SU-DHL-6 (cell line): ENCODE results near the gene KCNN1.

Source experiments
- H2AFZ ChIP-seq: fragments of 200-600 bp; sonication (generic); 2 replicates; pipeline ENCODE4 v1.6.1; 2014; ENCODE audit warnings: low read depth, mild to moderate bottlenecking, moderate library complexity, mixed read lengths, antibody characterized with exemption, low read length; ENCODE audit not compliant: severe bottlenecking
- H3F3A ChIP-seq: fragments of 200-600 bp; shearing (Covaris generic); 2 replicates; pipeline ENCODE4 v1.6.0; 2016; ENCODE audit warnings: antibody characterized with exemption, mild to moderate bottlenecking; ENCODE audit not compliant: insufficient read depth
- H3K27ac ChIP-seq: fragments of 200-600 bp; sonication (generic); 2 replicates; pipeline ENCODE4 v1.5.1; 2016; ENCODE audit warnings: low read depth, mild to moderate bottlenecking, low read length, moderate library complexity, mixed read lengths
- H3K27me3 ChIP-seq: fragments of 200-600 bp; sonication (generic), shearing (Covaris generic); 2 replicates; pipeline ENCODE4 v1.6.0; 2014; ENCODE audit warnings: mild to moderate bottlenecking, low read length
- H3K36me3 ChIP-seq: fragments of 200-600 bp; sonication (generic); 2 replicates; pipeline ENCODE4 v1.6.1; 2014; ENCODE audit warnings: mild to moderate bottlenecking, low read length, mixed read lengths
- H3K4me2 ChIP-seq: fragments of 300-600, 200-600 bp; shearing (Covaris generic), sonication (generic); 2 replicates; pipeline ENCODE4 v1.6.0; 2014; ENCODE audit warnings: low read length, low read depth, mild to moderate bottlenecking; ENCODE audit not compliant: poor library complexity, severe bottlenecking
- H3K4me3 ChIP-seq: fragments of 200-600 bp; sonication (generic); 2 replicates; pipeline ENCODE4 v1.5.1; 2014; ENCODE audit warnings: antibody characterized with exemption, low read length, mild to moderate bottlenecking, mixed read lengths; ENCODE audit not compliant: insufficient read depth, poor library complexity, severe bottlenecking
- H3K79me2 ChIP-seq: fragments of 200-600 bp; sonication (generic); 2 replicates; pipeline ENCODE4 v1.6.1; 2014; ENCODE audit warnings: mild to moderate bottlenecking, low read length, moderate library complexity; ENCODE audit not compliant: insufficient read depth
- H3K9ac ChIP-seq: fragments of 200-600 bp; sonication (generic); 2 replicates; pipeline ENCODE4 v1.7.0; 2014; ENCODE audit warnings: mild to moderate bottlenecking, low read length
- H3K9me2 ChIP-seq: fragments of 200-600 bp; sonication (generic); replicated peaks from 2 replicates; pipeline ENCODE4 v1.6.1; 2014; ENCODE audit warnings: low read length; ENCODE audit not compliant: insufficient read depth
- H3K9me3 ChIP-seq: fragments of 200-600 bp; sonication (generic); 2 replicates; pipeline ENCODE4 v1.6.1; 2014; ENCODE audit warnings: low read length, mixed read lengths; ENCODE audit not compliant: insufficient read depth
- H4K20me1 ChIP-seq: fragments of 200-600 bp; sonication (generic); 2 replicates; pipeline ENCODE4 v1.6.1; 2014; ENCODE audit warnings: low read depth, mild to moderate bottlenecking, antibody characterized with exemption, low read length, moderate library complexity, mixed read lengths
- CTCF ChIP-seq: fragments of 200-600 bp; sonication (generic); IDR thresholded peaks from one replicate; pipeline ENCODE4 v1.5.1; 2017; ENCODE audit warnings: antibody characterized with exemption, mild to moderate bottlenecking, low read length, moderate library complexity; ENCODE audit not compliant: insufficient read depth, poor library complexity, severe bottlenecking
- EZH2phosphoT487 ChIP-seq: fragments of 200-600 bp; sonication (generic), shearing (Covaris generic); conservative IDR thresholded peaks from 2 replicates; pipeline ENCODE4 v1.6.1; 2018; ENCODE audit warnings: mild to moderate bottlenecking, antibody characterized with exemption, low read length, moderate library complexity, mixed read lengths

The KCNN1 gene

DNA sequence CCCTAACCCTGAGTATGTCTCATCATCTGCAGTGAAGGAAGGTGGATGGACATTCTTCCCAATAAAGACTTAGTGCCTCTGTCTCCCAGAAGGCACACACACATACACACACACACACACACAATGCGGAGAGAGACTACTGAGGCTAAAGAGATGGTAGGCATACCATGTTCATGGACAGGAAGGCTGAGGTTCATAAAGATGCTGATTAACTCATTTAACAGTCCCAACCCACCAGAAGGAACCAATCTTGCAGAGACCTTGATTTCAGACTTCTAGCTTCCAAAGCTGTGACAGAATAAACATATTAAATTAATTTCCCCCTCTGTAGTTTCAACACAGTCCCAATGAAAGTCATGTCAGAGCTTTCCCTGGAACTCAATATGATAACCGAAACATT is 74.1 kb downstream of the KCNN1 start:
- TF ChIP-seq CTCF (no peak), EZH2phosphoT487 (no peak)
- H3K9me2 ChIP-seq: no peaks in the 10 kb centered on the region
- H4K20me1 ChIP-seq: no peaks in the 10 kb centered on the region
- H3F3A ChIP-seq: no peaks in the 10 kb centered on the region
- no peak overlapping the region for H3K4me3 ChIP-seq
- H3K9ac ChIP-seq: no peak overlapping the region
- no peaks in the 10 kb centered on the region for H3K9me3 ChIP-seq
- H3K27ac ChIP-seq: no peak overlapping the region
- no peak overlapping the region for H2AFZ ChIP-seq
- H3K36me3 ChIP-seq: no peaks in the 10 kb centered on the region
- H3K27me3 ChIP-seq: no peaks in the 10 kb centered on the region
- H3K79me2 ChIP-seq: no peaks in the 10 kb centered on the region
- no peak overlapping the region for H3K4me2 ChIP-seq

GRCh38 chr19:18043676-18044075 is 76.8 kb downstream of the KCNN1 start:
- Histone ChIP-seq H3F3A (no peaks in the 10 kb centered on the region), H3K4me3 (no peak overlapping the region), H3K9me3 (no peaks in the 10 kb centered on the region), H3K9me2 (no peaks in the 10 kb centered on the region), H3K4me2 (no peak overlapping the region), H2AFZ (no peak overlapping the region), H4K20me1 (no peaks in the 10 kb centered on the region), H3K27me3 (no peaks in the 10 kb centered on the region), H3K9ac (no peak overlapping the region), H3K27ac (no peak overlapping the region), H3K79me2 (no peaks in the 10 kb centered on the region), H3K36me3 (no peaks in the 10 kb centered on the region)
- TF ChIP-seq CTCF: no peak
- no peak for TF ChIP-seq EZH2phosphoT487

- H3F3A ChIP-seq: no peaks in the 10 kb centered on the region
- no peaks in the 10 kb centered on the region for H3K79me2 ChIP-seq
- H3K27me3 ChIP-seq: no peaks in the 10 kb centered on the region
- peak overlapping the region; percentile 68 for H3K27ac ChIP-seq
- H3K4me3 ChIP-seq: no peak overlapping the region
- H4K20me1 ChIP-seq: no peaks in the 10 kb centered on the region
- H3K9me3 ChIP-seq: no peaks in the 10 kb centered on the region
- peak overlapping the region; percentile 62 for H3K4me2 ChIP-seq
- peak overlapping the region; percentile 33 for H3K9ac ChIP-seq
- H3K36me3 ChIP-seq: no peaks in the 10 kb centered on the region
- H3K9me2 ChIP-seq: no peaks in the 10 kb centered on the region
- H2AFZ ChIP-seq: no peak overlapping the region
- TF ChIP-seq CTCF: no peak
- no peak for TF ChIP-seq EZH2phosphoT487
Observed at GRCh38 chr19:18044825-18045304, 78.0 kb downstream of the KCNN1 start.
